ENCODE results near the gene AGFG2.

Gene AGFG2

GRCh38 chr7:100573691-100574361 is 34.8 kb downstream of the AGFG2 start, which contains the start of gene SAP25:
TSS of gene SAP25 (minus strand) at chr7:100573900. CDS start at chr7:100573742, 158 bp downstream.
- no peak for ATAC-seq
- TF ChIP-seq ARNTL (CRISPR knock-in tag; IDR thresholded peaks at IDR 0.05; ENCODE audit: borderline replicate concordance, low read depth) (no peak), ZNF70 (CRISPR knock-in tag; IDR thresholded peaks at IDR 0.05) (no peak), ZFP30 (CRISPR knock-in tag; IDR thresholded peaks at IDR 0.05) (no peak), ZNF8 (CRISPR knock-in tag; IDR thresholded peaks at IDR 0.05) (no peak)

- ATAC-seq, result no peak
- TF ChIP-seq ARNTL (CRISPR knock-in tag; IDR thresholded peaks at IDR 0.05; ENCODE audit: borderline replicate concordance, low read depth), result no peak
- TF ChIP-seq ESRRG (CRISPR knock-in tag; IDR thresholded peaks at IDR 0.05), result no peak
- TF ChIP-seq ZFP30 (CRISPR knock-in tag; IDR thresholded peaks at IDR 0.05), result no peak
- no peak for TF ChIP-seq ZNF8 (CRISPR knock-in tag; IDR thresholded peaks at IDR 0.05)
- no peak for TF ChIP-seq PPARA (CRISPR knock-in tag; IDR thresholded peaks at IDR 0.05; ENCODE audit: borderline replicate concordance)
- no peak for TF ChIP-seq RARB (CRISPR knock-in tag; IDR thresholded peaks at IDR 0.05)
These were observed 35.6 kb downstream of the AGFG2 start for GRCh38 chr7:100574362-100575205.

GRCh38 chr7:100575206-100575631 is 36.2 kb downstream of the AGFG2 start:
- TF ChIP-seq ZNF70 (CRISPR knock-in tag; IDR thresholded peaks at IDR 0.05) (no peak), ZC3H10 (CRISPR knock-in tag; IDR thresholded peaks at IDR 0.05) (no peak), OSR1 (CRISPR knock-in tag; IDR thresholded peaks at IDR 0.05) (no peak), GLIS3 (CRISPR knock-in tag; IDR thresholded peaks at IDR 0.05) (no peak), CREB5 (CRISPR knock-in tag; IDR thresholded peaks at IDR 0.05; ENCODE audit: low read depth) (no peak), CSRNP3 (CRISPR knock-in tag; IDR thresholded peaks at IDR 0.05) (no peak), PATZ1 (CRISPR knock-in tag; IDR thresholded peaks at IDR 0.05; ENCODE audit: borderline replicate concordance) (no peak), POU6F1 (CRISPR knock-in tag; IDR thresholded peaks at IDR 0.05; ENCODE audit: borderline replicate concordance, low read depth) (no peak), BACH2 (CRISPR knock-in tag; IDR thresholded peaks at IDR 0.05; ENCODE audit: borderline replicate concordance) (no peak), ESRRG (CRISPR knock-in tag; IDR thresholded peaks at IDR 0.05) (no peak), RARB (CRISPR knock-in tag; IDR thresholded peaks at IDR 0.05) (no peak)
- ATAC-seq, result no peak

- no peak for ATAC-seq
- TF ChIP-seq BACH2 (CRISPR knock-in tag; IDR thresholded peaks at IDR 0.05; ENCODE audit: borderline replicate concordance) (no peak), GLIS3 (CRISPR knock-in tag; IDR thresholded peaks at IDR 0.05) (no peak), ZFP3 (CRISPR knock-in tag; IDR thresholded peaks at IDR 0.05) (no peak), TSHZ2 (CRISPR knock-in tag; IDR thresholded peaks at IDR 0.05) (no peak), CSRNP3 (CRISPR knock-in tag; IDR thresholded peaks at IDR 0.05) (no peak), ZNF8 (CRISPR knock-in tag; IDR thresholded peaks at IDR 0.05) (no peak)
These were observed 36.9 kb downstream of the AGFG2 start for GRCh38 chr7:100575746-100576383.

Measured in SK-N-SH treated with all-trans-retinoic acid at 6 μM for 48 hours (cell line).